ENCODE data around the gene SLC29A4. TPM values are rescaled to one million over a fixed set of nuclear protein-coding genes. Genes with fewer than 3 reads are reported as not detected.

SLC29A4 gene
- total and polyA plus RNA-seq, 2 of the 8 experiments (the other 6 are each of a cell fraction or from before 2014, with no cell fraction given): 6.9 to 15.1 TPM

- TF ChIP-seq GABPA (IDR thresholded peaks at IDR 0.05; ENCODE audit: borderline replicate concordance, insufficient read depth, low read length): no peak
- TF ChIP-seq JUN (IDR thresholded peaks at IDR 0.05; ENCODE audit: low read depth, low read length): no peak
- no peak for TF ChIP-seq USF2 (IDR thresholded peaks at IDR 0.05; ENCODE audit: low read length)
- no peak for TF ChIP-seq PHF8 (conservative IDR thresholded peaks at IDR 0.05; ENCODE audit: low read depth, low read length)
- TF ChIP-seq RBBP5 (IDR thresholded peaks at IDR 0.05; ENCODE audit: borderline replicate concordance, low read depth, low read length): no peak
- TF ChIP-seq POLR2A (IDR thresholded peaks at IDR 0.05; ENCODE audit: control extremely low read depth in 1 of 2, low read depth in 2 of 2, low read length in 2 of 2): no peak
Observed at GRCh38 chr7:5278766-5279165, 4.0 kb upstream of the SLC29A4 start (continued).
